Liver (tissue), 9 donors: ENCODE data around the gene NPHS2. TPM values are rescaled to one million over a fixed set of nuclear protein-coding genes. Genes with fewer than 3 reads are reported as not detected.

Experiments used
- DNase-seq: peaks from one replicate; pipeline ENCODE4 v3.0.0-alpha.2; 2017; ENCODE audit warnings: low spot score
- H3K27ac ChIP-seq, 2 donors: one replicate each; pipeline ENCODE4 v1.7.0; 2013; ENCODE audit warnings: inconsistent platforms in 2 of 2, low read length in 2 of 2, control low read depth in 1 of 2, low read depth in 1 of 2, mild to moderate bottlenecking in 1 of 2
- H3K27me3 ChIP-seq, 4 donors: one replicate each; pipeline versions ENCODE4 v1.6.1 to v1.7.0; 2013; ENCODE audit warnings: low read length in 3 of 4, inconsistent platforms in 1 of 4, mild to moderate bottlenecking in 1 of 4, moderate library complexity in 1 of 4; ENCODE audit not compliant: control insufficient read depth in 4 of 4, insufficient read depth in 4 of 4
- H3K36me3 ChIP-seq, 4 donors: one replicate each; pipeline versions ENCODE4 v1.6.1 to v1.7.0; 2013; ENCODE audit warnings: low read length in 3 of 4, mild to moderate bottlenecking in 3 of 4, low read depth in 1 of 4, moderate library complexity in 1 of 4; ENCODE audit not compliant: control insufficient read depth in 4 of 4, insufficient read depth in 3 of 4
- H3K4me1 ChIP-seq, 4 donors: one replicate each; pipeline versions ENCODE4 v1.6.1 to v1.7.0; 2013; ENCODE audit warnings: low read length in 3 of 4, mild to moderate bottlenecking in 3 of 4, moderate library complexity in 1 of 4; ENCODE audit not compliant: control insufficient read depth in 4 of 4, insufficient read depth in 4 of 4
- H3K4me3 ChIP-seq, 3 donors: one replicate each; pipeline versions ENCODE4 v1.6.1 to v1.7.0; 2013; ENCODE audit warnings: low read length in 3 of 3, control low read depth in 1 of 3, low read depth in 1 of 3, mild to moderate bottlenecking in 1 of 3
- H3K9ac ChIP-seq, 2 donors: one replicate each; pipeline ENCODE4 v1.7.0; 2013; ENCODE audit warnings: low read length in 2 of 2, mild to moderate bottlenecking in 2 of 2, moderate library complexity in 2 of 2, control low read depth in 1 of 2, low read depth in 1 of 2
- H3K9me3 ChIP-seq, 4 donors: one replicate each; pipeline versions ENCODE4 v1.6.1 to v1.7.0; 2013; ENCODE audit warnings: low read length in 3 of 4; ENCODE audit not compliant: control insufficient read depth in 4 of 4
- ATF3 ChIP-seq: IDR thresholded peaks from 2 replicates; pipeline ENCODE4 v1.6.1; 2016; ENCODE audit warnings: antibody characterized with exemption
- CTCF ChIP-seq: fragments of 150-350 bp; IDR thresholded peaks from 2 replicates; pipeline ENCODE4 v1.5.1; 2017; ENCODE audit warnings: improper control_type of control experiment, low read depth, low read length; ENCODE audit not compliant: missing input control
- EGR1 ChIP-seq, 2 donors: IDR thresholded peaks; 2 replicates each; pipeline ENCODE4 v1.6.1; 2016 to 2018; ENCODE audit warnings: antibody characterized with exemption in 2 of 2, low read depth in 2 of 2
- FOXA1 ChIP-seq: IDR thresholded peaks from 2 replicates; pipeline ENCODE4 v1.6.1; 2016; ENCODE audit warnings: antibody characterized with exemption
- FOXA2 ChIP-seq: IDR thresholded peaks from 2 replicates; pipeline ENCODE4 v1.6.1; 2016; ENCODE audit warnings: antibody characterized with exemption
- GABPA ChIP-seq, 2 donors: IDR thresholded peaks in 1 of 2; conservative IDR thresholded peaks in 1 of 2; 2 replicates each; pipeline ENCODE4 v1.6.1; 2016; ENCODE audit warnings: antibody characterized with exemption in 2 of 2, mild to moderate bottlenecking in 1 of 2, moderate library complexity in 1 of 2
- HNF4A ChIP-seq, 2 donors: conservative IDR thresholded peaks; 2 replicates each; pipeline ENCODE4 v1.6.1; 2016; ENCODE audit warnings: antibody characterized with exemption in 2 of 2, mild to moderate bottlenecking in 2 of 2
- HNF4G ChIP-seq: IDR thresholded peaks from 2 replicates; pipeline ENCODE4 v1.6.1; 2016; ENCODE audit warnings: antibody characterized with exemption
- JUND ChIP-seq, 2 donors: IDR thresholded peaks; 2 replicates each; pipeline ENCODE4 v1.6.1; 2016; ENCODE audit warnings: antibody characterized with exemption in 2 of 2
- MAX ChIP-seq: IDR thresholded peaks from 2 replicates; pipeline ENCODE4 v1.6.1; 2016; ENCODE audit warnings: antibody characterized with exemption
- NR2F2 ChIP-seq: IDR thresholded peaks from 2 replicates; pipeline ENCODE4 v1.6.1; 2016; ENCODE audit warnings: antibody characterized with exemption
- RAD21 ChIP-seq, 2 donors: IDR thresholded peaks; 2 replicates each; pipeline ENCODE4 v1.6.1; 2016; ENCODE audit warnings: antibody characterized with exemption in 2 of 2, mild to moderate bottlenecking in 2 of 2
- REST ChIP-seq: IDR thresholded peaks from 2 replicates; pipeline ENCODE4 v1.6.1; 2016; ENCODE audit warnings: antibody characterized with exemption, mild to moderate bottlenecking
- RXRA ChIP-seq, 2 donors: IDR thresholded peaks; 2 replicates each; pipeline ENCODE4 v1.6.1; 2017 to 2018; ENCODE audit warnings: antibody characterized with exemption in 2 of 2, mild to moderate bottlenecking in 1 of 2
- SP1 ChIP-seq: IDR thresholded peaks from 2 replicates; pipeline ENCODE4 v1.6.1; 2018; ENCODE audit warnings: antibody characterized with exemption, mild to moderate bottlenecking
- TAF1 ChIP-seq: conservative IDR thresholded peaks from 2 replicates; pipeline ENCODE4 v1.6.1; 2016; ENCODE audit warnings: antibody characterized with exemption, mild to moderate bottlenecking
- YY1 ChIP-seq: IDR thresholded peaks from 2 replicates; pipeline ENCODE4 v1.6.1; 2016; ENCODE audit warnings: antibody characterized with exemption, mild to moderate bottlenecking
- WGBS: extraction: QIAGEN DNeasy Blood & Tissue Kit; methylation state at CpG from one replicate; pipeline ENCODE4 v1.1.7; 2013; 5-methylcytosine and 5-hydroxymethylcytosine counted together
- polyA plus RNA-seq, 2 donors: library from polyadenylated mRNA; stranded (reverse) in 1 of 2; unstranded in 1 of 2; fragments of 200-250 nt in 1 of 2; fragments of >200 nt in 1 of 2; fragmentation: Nextera tagmentation in 1 of 2; extraction: Ambion mirVana in 1 of 2; gene quantifications; one replicate each; pipeline versions ENCODE4 v1.2.1 to v1.2.3, GENCODE V29; 2013 to 2015
- total RNA-seq, 2 donors: library from RNA; depleted of rRNA; stranded (reverse); fragments of >200 nt; gene quantifications; one replicate each; pipeline ENCODE4 v1.2.3, GENCODE V29; 2014
- donor health status: healthy.
- donor health status: healthy.
- donor health status: healthy.
- donor health status: healthy.
- donor health status: healthy.

Gene NPHS2
- total RNA-seq (not detected), polyA plus RNA-seq (not detected)

GRCh38 chr1:179575497-179576314 is at the start of gene NPHS2:
Gene NPHS2, minus strand, starts transcription at chr1:179575948. Its CDS starts 84 bp downstream, at chr1:179575864.
- no peak for DNase-seq
- WGBS = 6% methylated on average over 77 of the region's 77 CpGs
- H3K9me3 ChIP-seq = no peaks in the 10 kb centered on the region
- H3K4me3 ChIP-seq = peak within 1 kb of the TSS in 1 of 3 donors; percentile 13
- peaks cover 0 to 6% (median 0%) of the 10 kb centered on the region in 4 donors for H3K4me1 ChIP-seq
- TF ChIP-seq RAD21 (IDR thresholded peaks at IDR 0.05) (no peak), JUND (IDR thresholded peaks at IDR 0.05) (no peak), CTCF (no peak), FOXA1 (no peak), MAX (no peak), EGR1 (IDR thresholded peaks at IDR 0.05; ENCODE audit: low read depth in 2 of 2) (no peak), SP1 (no peak), NR2F2 (no peak), FOXA2 (no peak), REST (no peak), YY1 (no peak), ATF3 (no peak)
- no peak within 1 kb of the TSS for H3K27ac ChIP-seq
- peaks cover 3 to 10% (median 10%) of the 10 kb centered on the region in 4 donors for H3K27me3 ChIP-seq
- H3K9ac ChIP-seq = no peak within 1 kb of the TSS
- H3K36me3 ChIP-seq = no peaks in the 10 kb centered on the region

- no peaks in the 10 kb centered on the region for H3K9me3 ChIP-seq
- whole genome bisulfite sequencing = 77% methylated on average over 3 of the region's 3 CpGs
- no peaks in the 10 kb centered on the region for H3K36me3 ChIP-seq
- H3K4me1 ChIP-seq = no peaks in the 10 kb centered on the region
- no peak overlapping the region for H3K27ac ChIP-seq
- no peak overlapping the region for H3K9ac ChIP-seq
- no peak overlapping the region for H3K4me3 ChIP-seq
- no peak for DNase-seq
- peaks cover 0 to 8% (median 0%) of the 10 kb centered on the region in 4 donors for H3K27me3 ChIP-seq
- TF ChIP-seq FOXA2 (no peak), TAF1 (no peak), MAX (no peak), SP1 (no peak), RXRA (IDR thresholded peaks at IDR 0.05) (no peak), CTCF (no peak), REST (no peak), HNF4G (no peak), RAD21 (IDR thresholded peaks at IDR 0.05) (no peak), HNF4A (conservative IDR thresholded peaks at IDR 0.05) (no peak), EGR1 (IDR thresholded peaks at IDR 0.05; ENCODE audit: low read depth in 2 of 2) (no peak), GABPA (IDR thresholded peaks at IDR 0.05 in 1 of 2, conservative IDR thresholded peaks at IDR 0.05 in 1 of 2) (no peak), YY1 (no peak), ATF3 (no peak)
These were observed 36.6 kb upstream of the NPHS2 start for GRCh38 chr1:179612361-179612760.
